Measurements from ENCODE around the gene CSKMT. TPM values are rescaled to one million over a fixed set of nuclear protein-coding genes. Genes with fewer than 3 reads are reported as not detected.
"Not testable (repeated sequence)": the region's sequence is repeated elsewhere in the genome, so short reads cannot be mapped to it uniquely, and the experiment has no call there.

CSKMT gene
- polyA plus RNA-seq, 4 donors = 3.8 to 7.5 (median 4.9) TPM

DNA sequence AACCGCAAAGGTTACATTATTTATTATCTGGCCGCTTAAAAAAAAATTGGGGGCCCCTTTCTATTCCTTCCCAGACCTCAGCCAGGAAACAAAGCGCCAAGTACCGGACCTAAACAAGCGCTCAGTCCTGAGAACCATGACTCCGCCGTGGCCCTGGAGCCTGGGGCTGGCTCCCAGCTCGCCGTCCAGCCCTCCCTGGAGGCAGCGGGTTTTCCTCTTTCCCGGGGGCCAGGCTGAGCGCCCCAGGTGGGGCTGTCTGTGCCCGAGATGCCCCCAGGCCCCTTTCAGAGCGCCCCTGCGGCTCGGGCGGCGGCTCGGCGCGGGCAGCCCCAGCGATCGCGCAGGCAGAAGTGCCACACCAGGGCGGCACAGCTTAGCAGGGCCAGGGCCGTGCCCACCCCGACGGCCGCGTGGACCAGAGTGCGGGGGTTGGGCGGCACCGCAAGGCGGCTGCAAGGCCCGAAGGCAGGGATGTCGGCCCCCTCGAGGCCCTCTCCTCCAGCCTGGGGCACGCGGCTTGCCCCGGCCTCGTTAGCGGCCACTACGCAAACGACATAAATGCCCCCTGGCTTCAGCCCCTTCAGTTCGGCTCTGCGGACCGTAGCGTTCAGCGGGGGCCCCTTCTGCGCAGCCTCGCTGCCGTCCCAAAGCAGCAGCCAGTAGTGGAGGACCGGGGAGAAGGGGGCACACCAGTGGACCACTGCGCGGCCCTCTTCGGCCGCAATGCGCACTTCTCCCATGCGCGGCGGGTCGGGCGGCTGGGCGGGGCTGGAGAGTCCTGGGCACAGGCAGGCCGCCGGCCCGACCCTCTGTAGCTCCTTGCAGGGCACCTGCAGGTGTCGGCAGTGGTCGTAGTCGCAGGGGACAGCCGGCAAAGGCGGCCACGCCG, 22.6 kb downstream of the CSKMT start:
- DNase-seq (ENCODE audit: low read depth in 4 of 4, low spot score in 3 of 4) = no peak

DNA sequence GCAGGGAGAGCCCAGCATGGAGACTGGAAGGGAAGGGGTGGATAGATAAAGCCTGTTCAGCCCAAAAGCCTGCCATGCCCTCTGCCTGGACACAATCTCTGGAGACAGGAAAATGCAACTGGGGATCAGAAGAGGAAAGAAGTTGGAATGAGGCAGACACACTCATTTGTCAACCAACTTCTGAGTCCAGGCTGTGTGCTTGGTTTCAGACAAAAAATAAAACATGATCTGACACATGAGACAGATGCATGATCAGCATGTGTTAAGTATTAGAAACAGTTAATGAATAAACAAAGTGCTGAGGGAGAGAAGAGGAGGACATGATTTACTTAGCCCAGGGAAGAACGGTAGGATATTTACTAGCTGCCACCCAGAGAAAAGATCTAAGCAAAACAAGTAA, 23.4 kb downstream of the CSKMT start:
- no peak for DNase-seq (ENCODE audit: low read depth in 4 of 4, low spot score in 3 of 4)

DNA sequence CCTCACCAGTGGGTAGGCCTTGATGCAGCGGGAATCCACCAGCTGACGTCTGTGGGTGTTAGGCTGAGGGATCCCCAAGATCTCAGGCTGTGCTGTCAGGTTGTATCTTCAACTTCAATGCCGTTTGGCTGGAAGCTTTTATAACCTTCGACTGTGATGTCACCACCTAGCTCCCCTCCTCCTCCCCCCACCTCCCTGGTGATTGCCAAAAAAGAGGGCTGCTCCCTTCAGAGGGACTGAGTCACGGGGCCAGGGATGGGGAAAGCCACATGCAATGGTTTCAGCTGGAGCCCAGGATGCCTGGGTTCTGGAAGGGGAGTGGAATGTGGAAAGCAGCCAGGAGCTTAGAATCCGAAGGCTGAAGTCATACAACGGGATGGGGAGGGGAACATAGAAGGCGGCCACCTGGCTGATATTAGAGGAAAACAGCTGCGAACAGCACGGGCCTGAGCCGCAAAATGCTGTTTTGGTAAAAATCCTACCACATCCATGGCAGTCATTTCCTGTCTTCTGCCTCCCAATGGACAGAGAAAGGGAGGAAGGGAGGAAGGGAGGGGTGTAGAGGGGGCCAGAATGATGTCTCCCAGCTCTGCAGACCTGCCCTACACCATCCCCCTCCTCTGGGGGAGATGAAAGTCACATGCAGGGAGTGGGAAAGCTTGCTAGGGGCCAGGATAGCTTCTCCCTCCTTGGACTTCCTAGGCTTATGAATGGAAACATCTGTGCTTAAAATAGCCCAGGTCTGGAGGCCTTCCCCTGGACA, 24.5 kb downstream of the CSKMT start, which contains the start of gene LRRN4CL:
TSS of gene LRRN4CL (minus strand) at position 110 of the 763 bp plus-strand sequence. CDS start 1,022 bp downstream, outside the sequence.
- no peak for DNase-seq (ENCODE audit: low read depth in 4 of 4, low spot score in 3 of 4)

DNA sequence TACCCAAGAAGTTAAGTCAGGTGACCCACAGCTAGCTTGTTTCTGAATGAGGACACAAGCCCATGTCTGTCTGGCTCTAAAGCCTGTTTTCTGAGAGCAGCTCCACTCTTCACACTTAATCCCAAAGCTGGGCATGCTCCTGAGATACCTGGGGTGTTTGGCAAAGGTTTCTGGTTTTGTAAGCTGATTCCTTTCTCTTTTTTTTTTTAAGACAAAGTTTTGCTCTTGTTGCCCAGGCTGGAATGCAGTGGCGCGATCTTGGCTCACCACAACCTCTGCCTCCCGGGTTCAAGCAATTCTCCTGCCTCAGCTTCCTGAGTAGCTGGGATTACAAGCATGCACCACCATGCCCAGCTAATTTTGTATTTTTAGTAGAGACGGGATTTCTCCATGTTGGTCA, 28.5 kb downstream of the CSKMT start:
- not testable (repeated sequence) for DNase-seq (ENCODE audit: low read depth in 4 of 4, low spot score in 3 of 4)

DNA sequence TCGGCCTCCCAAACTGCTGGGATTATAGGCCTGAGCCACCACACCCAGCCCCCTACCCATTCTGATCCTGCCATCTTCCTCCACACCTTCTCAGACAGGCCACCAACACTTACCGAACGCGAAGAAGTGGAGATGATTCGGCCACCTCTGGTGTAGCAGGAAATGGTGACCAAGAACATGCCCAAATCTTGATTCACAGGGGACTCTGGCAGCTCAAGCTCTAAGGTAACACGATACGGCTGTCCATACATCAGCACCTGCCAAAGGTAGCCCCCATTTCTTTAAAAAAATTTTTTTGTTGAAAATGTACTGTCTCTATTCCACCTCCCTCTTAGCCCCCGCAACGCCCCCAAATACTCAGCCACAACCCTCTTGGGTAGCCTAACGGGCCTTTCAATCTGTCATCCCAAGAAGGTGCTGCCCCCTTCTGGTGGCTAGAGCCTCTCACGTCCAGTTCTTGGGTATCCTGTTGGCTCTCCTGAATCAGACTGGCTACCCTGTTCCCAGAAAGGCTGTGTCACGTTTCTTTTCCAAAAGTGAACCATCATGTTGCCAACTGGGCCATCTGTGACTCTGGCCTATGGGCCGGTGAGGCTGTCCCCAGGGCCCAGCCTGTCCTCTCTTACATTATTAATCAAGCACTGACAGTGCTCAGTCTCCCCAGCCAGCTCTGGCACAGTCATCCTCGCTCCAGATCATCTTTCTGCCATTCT, 29.5 kb downstream of the CSKMT start:
- DNase-seq (ENCODE audit: low read depth in 4 of 4, low spot score in 3 of 4) = no peak

DNA sequence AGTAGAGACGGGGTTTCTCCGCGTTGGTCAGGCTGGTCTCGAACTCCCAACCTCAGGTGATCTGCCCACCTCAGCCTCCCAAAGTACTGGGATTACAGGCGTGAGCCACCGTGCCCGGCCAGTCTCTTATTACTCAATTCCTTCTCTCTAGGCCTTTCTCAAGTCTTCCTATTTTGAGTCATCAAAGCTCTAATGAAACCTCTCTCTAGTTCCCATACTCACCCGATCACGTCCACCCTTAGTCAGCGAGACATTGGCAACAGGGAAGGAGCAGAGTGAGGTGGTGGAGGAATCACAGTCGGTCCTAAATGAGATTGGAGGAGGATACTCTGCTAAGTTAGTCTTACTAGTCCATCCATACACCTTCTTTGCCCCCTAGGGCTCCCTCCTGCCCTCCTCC, 37.1 kb downstream of the CSKMT start:
- no peak for DNase-seq (ENCODE audit: low read depth in 4 of 4, low spot score in 3 of 4)

DNA sequence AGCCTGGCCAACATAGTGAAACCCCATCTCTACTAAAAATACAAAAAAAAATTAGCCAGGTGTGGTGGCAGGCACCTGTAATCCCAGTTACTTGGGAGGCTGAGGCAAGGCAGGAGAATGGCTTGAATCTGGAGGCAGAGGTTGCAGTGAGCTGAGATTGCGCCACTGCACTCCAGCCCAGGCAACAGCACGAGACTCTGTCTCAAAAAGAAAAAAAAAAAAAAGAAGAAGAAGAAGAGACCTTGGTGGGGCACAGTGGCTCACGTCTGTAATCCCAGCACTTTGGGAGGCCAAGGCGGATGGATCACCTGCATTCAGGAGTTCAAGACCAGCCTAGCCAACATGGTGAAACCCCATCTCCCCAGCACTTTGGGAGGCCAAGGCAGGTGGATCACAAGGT, 38.8 kb downstream of the CSKMT start:
- not testable (repeated sequence) for DNase-seq (ENCODE audit: low read depth in 4 of 4, low spot score in 3 of 4)

DNA sequence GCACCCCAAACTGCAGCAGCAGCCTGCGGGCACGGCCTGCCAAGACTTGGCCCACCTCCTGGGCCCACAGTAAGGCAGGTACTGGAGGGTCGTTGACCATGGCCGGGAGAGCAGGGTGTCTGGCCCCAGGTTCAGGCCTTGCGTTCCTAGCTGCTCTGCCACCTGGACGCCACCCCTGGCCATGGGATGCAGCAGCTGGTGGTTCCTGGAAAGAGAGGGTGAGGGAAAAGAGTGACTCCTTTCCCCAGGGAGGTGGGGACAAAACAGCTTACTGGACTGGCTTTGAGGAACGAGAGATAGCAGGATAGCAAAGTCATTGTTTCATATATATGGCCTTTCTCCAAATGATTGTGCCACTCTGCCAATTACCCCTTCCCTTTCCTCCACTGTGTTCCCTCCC, 40.3 kb downstream of the CSKMT start:
- no peak for DNase-seq (ENCODE audit: low read depth in 4 of 4, low spot score in 3 of 4)

DNA sequence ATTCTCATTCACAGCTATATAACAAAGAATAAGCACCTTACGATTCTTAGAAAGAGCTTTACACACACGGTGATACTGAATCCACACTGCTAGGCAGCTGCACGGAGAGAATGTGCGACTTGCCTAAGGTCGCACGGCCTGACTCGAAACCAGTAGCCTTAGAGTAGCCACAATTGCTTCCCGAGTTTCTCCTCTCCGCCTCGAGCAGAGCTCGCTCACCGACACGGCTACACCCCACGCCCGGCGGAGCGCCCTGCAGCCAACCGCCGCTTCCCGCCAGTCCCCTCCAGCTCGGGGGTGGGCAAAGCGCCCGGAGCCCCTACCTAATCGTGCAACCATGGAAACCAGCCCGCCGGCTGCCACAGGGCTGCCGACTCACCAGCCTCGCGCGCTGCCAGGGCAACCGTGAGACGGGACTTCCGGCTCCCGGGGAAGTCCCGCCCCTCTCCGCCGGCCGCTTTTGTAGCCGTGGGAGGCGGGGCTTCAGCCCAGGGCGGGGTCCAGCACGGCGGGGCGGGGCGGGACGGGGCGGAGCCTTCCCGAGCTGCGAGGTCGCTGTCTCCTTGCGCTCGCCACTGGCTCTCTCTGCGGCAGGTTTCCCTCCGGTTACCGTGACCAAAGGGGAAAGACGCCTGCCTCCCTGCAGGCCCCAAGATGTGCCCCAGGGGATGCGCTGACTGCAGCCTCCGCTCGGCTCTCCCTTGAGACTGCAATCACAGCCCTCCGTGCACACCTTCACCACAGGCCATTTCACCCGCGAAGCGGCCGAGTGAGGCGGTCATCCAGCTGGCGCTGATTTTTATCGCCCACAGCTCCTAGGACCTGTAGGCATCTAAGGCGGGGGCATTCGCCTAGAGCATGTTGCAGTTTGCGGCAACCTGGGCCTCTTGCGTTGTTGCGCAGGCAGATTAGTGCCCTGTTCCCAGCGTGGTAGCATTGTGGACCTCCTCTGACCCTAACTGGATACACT, 41.1 kb downstream of the CSKMT start:
- DNase-seq (ENCODE audit: low read depth in 4 of 4, low spot score in 3 of 4) = peak in 3 of 4 donors; percentile 83 to 90 (median 88)

DNA sequence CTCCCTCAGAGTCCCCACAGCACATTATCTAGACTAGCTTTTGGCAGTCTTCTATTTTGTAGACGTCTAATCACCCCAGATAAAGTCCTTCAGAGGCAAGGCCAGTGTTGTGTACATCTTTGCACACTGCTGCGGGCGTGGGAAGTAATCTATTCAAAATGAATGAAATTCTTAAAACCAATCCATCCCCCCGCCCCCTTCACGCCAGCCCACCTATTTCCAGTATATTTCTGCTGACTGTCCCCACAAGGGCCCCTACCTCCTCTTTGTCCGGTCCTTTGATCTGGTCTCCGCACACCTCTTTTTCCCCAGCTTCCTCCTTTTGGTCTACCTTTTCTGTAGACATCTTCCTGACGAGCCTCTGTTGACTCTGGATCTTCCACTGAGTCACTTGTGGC, 41.7 kb downstream of the CSKMT start:
- no peak for DNase-seq (ENCODE audit: low read depth in 4 of 4, low spot score in 3 of 4)

DNA sequence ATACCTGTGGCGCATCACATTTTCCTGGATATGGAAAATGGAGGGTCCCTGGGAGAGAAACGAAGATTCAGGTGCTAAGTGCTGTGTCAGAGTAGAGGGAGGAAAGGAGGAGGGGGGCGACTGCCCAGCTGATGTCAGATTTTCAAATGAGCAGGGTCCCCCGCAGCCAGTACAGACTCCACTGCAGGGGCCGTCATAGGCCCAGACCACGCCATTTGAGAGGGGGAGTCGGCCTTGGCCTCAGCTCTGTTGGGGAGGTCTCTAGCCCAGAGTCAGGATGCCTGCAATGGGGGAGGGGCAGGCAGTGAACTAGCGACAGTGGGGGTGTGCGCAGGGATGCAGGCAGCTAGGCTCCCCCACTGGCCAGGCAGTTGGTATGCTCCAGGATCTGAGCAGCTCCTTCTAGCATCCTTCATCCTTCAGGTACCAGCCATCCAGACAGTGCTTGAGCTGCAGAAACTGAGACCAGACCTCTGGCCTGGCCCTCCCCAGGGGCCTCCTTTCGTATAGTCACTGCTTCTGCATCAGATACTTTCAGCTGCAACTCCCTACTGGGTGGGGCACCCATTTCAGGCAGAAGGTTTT, 42.3 kb downstream of the CSKMT start, which contains the start of the genes BSCL2 and GNG3:
TSS of gene BSCL2 (minus strand) at position 148 of the 585 bp plus-strand sequence. CDS start 229 bp downstream, outside the sequence.
TSS of gene GNG3 (plus strand) at position 400 of the 585 bp plus-strand sequence. CDS start 620 bp downstream, outside the sequence.
- peak in 2 of 4 donors; percentile 72 to 75 for DNase-seq (ENCODE audit: low read depth in 4 of 4, low spot score in 3 of 4)

DNA sequence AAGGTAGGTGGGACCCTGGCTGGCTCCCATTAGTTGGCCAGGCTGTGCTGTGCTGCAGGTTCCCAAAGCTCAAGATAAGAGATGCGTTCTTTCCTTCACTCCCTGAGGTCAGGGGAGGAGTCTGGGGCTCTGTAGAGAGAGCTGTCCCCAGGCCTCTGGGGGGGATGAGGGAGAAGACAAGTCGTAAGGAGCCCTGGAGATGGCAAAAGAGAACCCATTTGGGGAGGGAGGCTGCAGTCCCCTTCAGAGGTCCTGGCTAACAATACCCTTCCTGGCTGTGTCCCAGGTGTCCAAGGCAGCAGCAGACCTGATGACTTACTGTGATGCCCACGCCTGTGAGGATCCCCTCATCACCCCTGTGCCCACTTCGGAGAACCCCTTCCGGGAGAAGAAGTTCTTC, 43.3 kb downstream of the CSKMT start:
- DNase-seq (ENCODE audit: low read depth in 4 of 4, low spot score in 3 of 4) = no peak

DNA sequence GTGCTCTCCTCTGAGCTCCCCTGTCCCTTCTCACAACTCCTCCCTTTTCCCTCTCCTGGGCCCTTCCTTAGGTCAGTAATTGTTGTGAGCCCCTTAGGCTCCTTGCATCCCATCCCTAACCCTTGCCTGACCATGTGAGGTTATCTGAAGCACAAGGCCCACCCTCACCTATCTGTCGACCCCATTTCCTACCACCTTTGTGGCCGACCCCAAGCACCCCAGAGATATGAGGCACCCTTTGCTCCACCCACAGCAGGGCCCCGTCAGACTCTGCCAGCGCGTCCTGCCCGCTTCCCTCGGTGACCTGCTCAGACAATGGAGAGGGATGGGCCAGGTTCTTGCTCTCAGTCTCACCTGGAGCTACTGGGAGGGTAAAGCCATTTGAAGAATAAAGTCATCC, 43.7 kb downstream of the CSKMT start:
- no peak for DNase-seq (ENCODE audit: low read depth in 4 of 4, low spot score in 3 of 4)

DNA sequence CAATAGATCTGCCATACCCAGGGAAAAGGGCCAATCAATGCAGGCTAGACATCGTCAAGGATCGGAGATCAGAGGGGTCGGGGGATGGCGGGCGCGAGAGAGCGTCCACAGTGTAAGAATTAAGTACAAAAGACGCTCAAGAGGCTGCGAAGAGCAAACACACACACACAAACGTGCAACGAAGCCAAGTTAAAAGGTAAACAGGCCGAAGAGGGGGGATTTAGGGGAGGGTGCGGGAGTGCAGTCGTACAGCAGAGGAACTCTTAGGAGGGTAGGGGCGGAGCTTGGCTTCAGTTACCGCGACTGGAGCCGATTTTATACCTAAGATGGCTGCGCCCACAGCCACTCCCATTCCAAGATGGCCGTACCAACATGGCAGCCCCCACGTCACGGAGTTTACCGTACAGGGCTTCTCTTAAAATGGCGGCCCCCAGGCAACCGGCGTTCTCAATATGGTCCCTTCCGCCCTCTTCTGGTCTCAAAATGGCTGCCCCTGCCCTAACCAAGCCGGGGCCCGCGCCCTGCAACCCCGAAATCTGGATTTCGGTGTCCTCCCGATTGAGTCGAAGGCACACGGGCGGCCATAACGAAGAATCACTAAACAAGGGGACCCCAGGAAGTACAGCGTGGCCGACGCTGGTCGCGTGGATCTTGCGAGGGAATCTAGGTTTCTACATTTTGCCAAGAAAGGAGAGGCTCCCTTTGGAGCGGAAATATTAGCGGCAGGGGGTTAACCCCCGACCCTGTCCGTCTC, 44.3 kb downstream of the CSKMT start:
- peak; percentile 93 to 99 (median 97) for DNase-seq (ENCODE audit: low read depth in 4 of 4, low spot score in 3 of 4)

DNA sequence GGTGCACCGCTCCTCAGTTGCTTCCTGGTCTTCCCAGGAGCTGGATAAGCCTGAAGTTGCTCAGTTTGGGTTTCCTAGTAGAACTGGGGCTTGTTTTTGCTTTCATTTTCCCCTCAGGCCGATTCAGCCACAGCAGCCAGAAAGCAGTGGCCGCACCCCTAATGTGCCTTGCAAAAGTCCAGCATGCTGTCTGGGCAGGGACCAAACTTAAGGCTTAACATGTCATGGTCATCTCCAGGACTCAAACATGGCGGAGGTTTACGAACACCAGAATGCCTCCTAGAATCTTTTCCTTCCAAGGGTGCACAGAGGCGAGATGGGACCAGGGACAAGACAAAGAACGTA, 44.9 kb downstream of the CSKMT start:
- no peak for DNase-seq (ENCODE audit: low read depth in 4 of 4, low spot score in 3 of 4)

DNA sequence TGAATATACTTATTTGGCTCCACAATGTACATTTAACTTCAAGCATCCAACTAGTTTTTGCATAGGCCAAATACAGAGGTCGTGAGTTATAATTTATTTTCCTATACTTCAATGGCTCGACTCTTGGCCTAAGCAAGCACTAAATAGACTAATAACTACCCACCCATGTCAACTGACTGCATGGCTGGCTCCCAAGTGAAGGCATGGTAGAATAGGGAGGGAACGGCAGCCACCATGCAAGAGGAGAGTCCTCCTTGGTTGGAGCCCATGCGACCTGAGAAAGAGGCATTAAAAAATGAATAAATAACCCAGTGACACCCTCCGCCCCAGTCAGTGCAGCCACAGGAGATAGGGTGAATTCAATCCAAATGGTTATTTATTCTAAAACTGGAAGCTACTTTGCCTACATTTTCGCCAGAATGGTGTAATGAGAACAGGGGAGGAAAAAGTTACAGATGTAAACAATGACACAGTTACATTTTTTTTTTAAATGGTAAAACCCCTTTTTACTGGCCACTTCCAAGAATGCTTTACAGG, 47.2 kb downstream of the CSKMT start:
- no peak for DNase-seq (ENCODE audit: low read depth in 4 of 4, low spot score in 3 of 4)

DNA sequence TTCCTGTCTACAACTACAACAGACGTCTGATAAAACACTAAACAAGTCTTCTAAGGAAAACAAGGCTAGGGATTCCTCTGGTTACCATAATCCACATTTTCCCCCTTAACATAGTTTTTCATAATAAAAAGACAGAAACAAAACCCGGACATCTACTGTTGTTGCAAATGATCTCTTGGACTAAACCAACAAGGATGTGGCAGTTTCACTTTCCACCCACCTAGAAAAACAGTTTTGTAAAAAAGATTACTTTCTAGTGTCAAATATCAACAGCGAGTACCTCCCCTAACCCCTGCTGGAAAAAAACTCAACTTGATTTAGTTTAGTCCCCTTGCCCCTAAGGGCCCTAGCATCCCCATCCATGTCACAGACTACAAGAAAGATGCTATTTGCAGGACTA, 47.7 kb downstream of the CSKMT start:
- DNase-seq (ENCODE audit: low read depth in 4 of 4, low spot score in 3 of 4) = no peak

DNA sequence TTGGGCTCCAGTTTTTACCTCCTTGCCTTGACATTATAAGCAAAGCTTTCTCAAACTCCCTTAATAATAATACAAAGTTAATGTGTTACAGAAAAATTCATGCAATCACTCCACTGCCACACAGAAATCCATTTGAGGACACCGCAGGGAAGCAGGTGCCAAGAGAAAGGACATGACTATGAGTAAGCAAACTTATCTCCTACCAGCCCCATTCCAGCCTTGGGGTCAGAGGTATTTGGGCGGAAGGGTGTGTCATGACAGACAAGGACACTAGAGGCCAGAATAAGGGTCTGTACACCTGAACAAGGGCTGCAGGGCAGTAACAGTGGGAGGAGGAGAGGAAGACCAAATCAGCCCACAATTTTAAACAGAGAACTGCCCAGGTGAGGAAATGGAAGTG, 48.2 kb downstream of the CSKMT start:
- no peak for DNase-seq (ENCODE audit: low read depth in 4 of 4, low spot score in 3 of 4)
